HCT116 (cell line): Measurements from ENCODE around the gene CNOT2.

Experiments
- CTCF ChIP-seq, 3 experiments: fragments of 200-600 bp in 1 of 3; sonication (generic) in 1 of 3; IDR thresholded peaks in 2 of 3; conservative IDR thresholded peaks in 1 of 3; 2 replicates each; pipeline ENCODE4 v1.5.1; 2012 to 2017; ENCODE audit warnings: low read depth in 2 of 3, low read length in 2 of 3, antibody characterized with exemption in 1 of 3, borderline replicate concordance in 1 of 3, control low read depth in 1 of 3, mild to moderate bottlenecking in 1 of 3, mixed read lengths in 1 of 3, mixed run types in 1 of 3, moderate library complexity in 1 of 3; ENCODE audit not compliant: insufficient read depth in 1 of 3
- EZH2 ChIP-seq: fragments of 200-600 bp; sonication (generic); IDR thresholded peaks from 2 replicates; pipeline ENCODE4 v1.6.1; 2017; ENCODE audit warnings: antibody characterized with exemption, mixed run types
- EZH2phosphoT487 ChIP-seq: fragments of 200-600 bp; IDR thresholded peaks from 2 replicates; pipeline ENCODE4 v1.6.1; 2018; ENCODE audit warnings: antibody characterized with exemption, borderline replicate concordance
- FOSL1 ChIP-seq: IDR thresholded peaks from 2 replicates; pipeline ENCODE4 v1.6.1; 2012; ENCODE audit warnings: low read depth
- POLR2A ChIP-seq: IDR thresholded peaks from 2 replicates; pipeline ENCODE4 v1.7.0; 2011; ENCODE audit warnings: borderline replicate concordance; ENCODE audit not compliant: insufficient read depth, insufficient read length; ENCODE audit errors: extremely low read depth
- RAD21 ChIP-seq: IDR thresholded peaks from 2 replicates; pipeline ENCODE4 v1.6.1; 2012; ENCODE audit warnings: low read depth, mild to moderate bottlenecking
- REST ChIP-seq: IDR thresholded peaks from 2 replicates; pipeline ENCODE4 v1.6.1; 2012; ENCODE audit warnings: low read depth
- ZNF274 ChIP-seq: fragments of 200-500 bp; sonication (Bioruptor generic); IDR thresholded peaks from 2 replicates; pipeline ENCODE4 v1.6.1; 2014; ENCODE audit warnings: mild to moderate bottlenecking, low read depth, low read length, inconsistent platforms

- no peak for TF ChIP-seq CTCF (IDR thresholded peaks at IDR 0.05 in 2 of 3, conservative IDR thresholded peaks at IDR 0.05 in 1 of 3; ENCODE audit: borderline replicate concordance in 1 of 3, insufficient read depth in 1 of 3, low read depth in 2 of 3, low read length in 2 of 3)
- TF ChIP-seq REST, result no peak
- no peak for TF ChIP-seq ZNF274
- no peak for TF ChIP-seq POLR2A
- no peak for TF ChIP-seq RAD21
- TF ChIP-seq FOSL1, result no peak
- no peak for TF ChIP-seq EZH2
- no peak for TF ChIP-seq EZH2phosphoT487
These were observed 28.1 kb upstream of the CNOT2 start for GRCh38 chr12:70214972-70215617.
